ENCODE measurements around the gene YY1.
"Not testable (repeated sequence)": the region's sequence is repeated elsewhere in the genome, so short reads cannot be mapped to it uniquely, and the experiment has no call there.

The YY1 gene

GRCh38 chr14:100309028-100309737 lies 70.2 kb downstream of the YY1 start:
- TF ChIP-seq CTCF (IDR thresholded peaks at IDR 0.05) (no peak), ZFX (IDR thresholded peaks at IDR 0.05; ENCODE audit: borderline replicate concordance) (no peak)
- H3K27ac ChIP-seq = no peak overlapping the region

- H3K27ac ChIP-seq = not testable (repeated sequence)
These were observed 73.3 kb downstream of the YY1 start for GRCh38 chr14:100312110-100312876.

- TF ChIP-seq ZFX (IDR thresholded peaks at IDR 0.05; ENCODE audit: borderline replicate concordance) (no peak), CTCF (IDR thresholded peaks at IDR 0.05) (no peak)
- no peak overlapping the region for H3K27ac ChIP-seq
These were observed 74.0 kb downstream of the YY1 start for GRCh38 chr14:100312877-100313400.

- peak overlapping the region; percentile 29; the same call in 1 of the 2 replicates for H3K27ac ChIP-seq
- no peak for TF ChIP-seq ZFX (IDR thresholded peaks at IDR 0.05; ENCODE audit: borderline replicate concordance)
- no peak for TF ChIP-seq CTCF (IDR thresholded peaks at IDR 0.05)
These were observed 74.7 kb downstream of the YY1 start for GRCh38 chr14:100313464-100314230.

- TF ChIP-seq ZFX (IDR thresholded peaks at IDR 0.05; ENCODE audit: borderline replicate concordance) (no peak), CTCF (IDR thresholded peaks at IDR 0.05) (no peak)
- H3K27ac ChIP-seq = no peak overlapping the region
These were observed 75.8 kb downstream of the YY1 start for GRCh38 chr14:100314724-100315123.

GRCh38 chr14:100317389-100317788 lies 78.4 kb downstream of the YY1 start:
- no peak for TF ChIP-seq CTCF (IDR thresholded peaks at IDR 0.05)
- TF ChIP-seq ZFX (IDR thresholded peaks at IDR 0.05; ENCODE audit: borderline replicate concordance) = no peak

GRCh38 chr14:100317912-100318808 lies 79.2 kb downstream of the YY1 start:
- no peak overlapping the region for H3K27ac ChIP-seq
- TF ChIP-seq ZFX (IDR thresholded peaks at IDR 0.05; ENCODE audit: borderline replicate concordance) (no peak), CTCF (IDR thresholded peaks at IDR 0.05) (peak; percentile 89)

More at GRCh38 chr14:100317389-100317788, 78.4 kb downstream of the YY1 start:
- H3K27ac ChIP-seq = no peak overlapping the region
